Activated CD4-positive, alpha-beta T cell treated with anti-CD3 and anti-CD28 coated beads for 1 hour (primary cell): ENCODE results near the gene ST7.

ENCODE experiments used
- DNase-seq: peaks from one replicate; pipeline ENCODE4 v3.0.0-alpha.2; 2020

The ST7 gene

GRCh38 chr7:117069379-117069778 lies 116.1 kb downstream of the ST7 start:
- no peak for DNase-seq

DNA sequence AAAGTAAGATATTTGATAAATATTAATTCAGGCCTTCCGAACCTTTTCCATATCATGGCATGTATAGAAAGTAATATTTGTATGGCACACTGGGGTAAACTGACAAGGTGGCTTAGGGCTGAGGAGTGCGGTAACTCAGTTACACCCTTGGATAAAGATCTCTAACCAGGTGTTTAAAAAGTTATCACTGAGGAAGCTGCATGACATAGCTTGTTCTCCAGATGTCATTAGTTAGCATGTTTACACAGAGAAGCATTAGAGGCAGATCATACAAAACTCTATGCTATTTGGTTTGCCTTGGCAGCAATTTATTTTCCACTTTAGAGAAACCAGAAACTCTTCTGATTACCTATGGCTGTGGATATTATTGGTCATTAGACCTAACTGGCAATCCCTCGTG lies 118.2 kb downstream of the ST7 start:
- no peak for DNase-seq

DNA sequence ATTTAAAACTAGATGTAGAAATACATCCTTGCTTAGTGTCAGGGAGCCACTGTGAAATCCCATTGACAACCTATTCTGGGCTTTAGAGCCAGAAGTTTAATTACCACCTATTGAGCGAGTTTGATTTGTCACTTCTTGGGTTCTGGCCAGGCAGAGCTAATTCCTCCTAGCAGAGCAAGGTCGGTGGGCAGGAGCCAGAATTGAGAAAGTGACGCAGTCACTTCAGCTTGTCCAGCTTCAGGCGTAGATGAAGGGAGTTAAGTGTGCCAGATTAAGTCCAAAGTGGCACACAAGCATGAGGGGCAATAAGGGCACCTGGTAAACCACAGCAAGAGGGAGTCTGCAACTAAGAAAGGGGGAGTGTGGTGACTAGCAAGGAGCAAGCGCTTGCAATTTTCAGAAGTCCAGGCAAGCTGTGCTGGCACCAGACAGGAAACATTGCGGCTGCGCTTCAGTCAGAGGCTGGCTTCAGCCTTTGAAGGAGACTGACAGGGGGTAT lies 119.4 kb downstream of the ST7 start:
- DNase-seq: no peak

- no peak for DNase-seq
These were observed 121.1 kb downstream of the ST7 start for GRCh38 chr7:117074378-117074777.

DNA sequence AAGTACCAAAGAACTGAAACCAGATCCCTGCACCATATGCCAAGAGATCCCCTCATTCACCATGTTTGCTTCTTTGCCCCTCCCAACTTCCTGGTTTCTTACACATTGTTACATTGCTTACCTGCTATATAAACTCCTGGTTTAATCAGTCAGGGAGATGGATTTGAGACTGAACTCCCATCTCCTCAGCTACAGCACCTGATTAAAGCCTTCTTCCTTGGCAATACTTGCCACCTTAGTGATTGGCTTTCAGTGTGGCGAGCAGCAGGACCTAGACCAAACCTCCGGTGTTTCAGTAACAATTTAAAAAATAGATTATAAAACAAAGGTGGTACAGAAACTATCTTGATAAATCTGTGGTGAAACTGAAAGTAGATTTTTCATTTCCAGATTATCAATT lies 122.6 kb downstream of the ST7 start:
- DNase-seq: no peak

DNA sequence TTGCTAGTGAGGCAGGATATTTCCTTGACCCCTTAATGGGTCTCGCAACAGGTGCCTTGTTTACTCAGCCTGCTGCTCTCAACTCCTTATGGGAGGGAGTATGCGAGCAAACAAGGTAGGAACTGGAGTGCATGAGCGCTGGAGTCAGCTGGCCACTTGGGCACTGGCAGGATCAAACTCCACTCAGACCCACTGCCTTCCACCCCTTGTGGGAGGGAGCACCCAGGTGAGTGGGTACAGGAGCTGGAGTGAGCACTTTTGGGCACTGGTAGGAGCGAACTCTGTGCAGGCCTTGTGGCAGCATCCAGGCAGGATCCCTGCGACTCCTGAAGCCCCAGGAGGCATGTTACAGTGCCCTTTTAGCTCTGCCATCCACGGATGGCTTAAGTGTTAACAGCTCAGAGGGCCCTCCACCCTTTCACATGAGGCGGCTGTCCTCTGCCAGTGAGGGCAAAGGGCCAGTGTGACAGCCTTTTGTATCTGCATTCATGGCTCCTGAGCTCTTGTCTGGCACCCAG lies 123.2 kb downstream of the ST7 start:
- no peak for DNase-seq

DNA sequence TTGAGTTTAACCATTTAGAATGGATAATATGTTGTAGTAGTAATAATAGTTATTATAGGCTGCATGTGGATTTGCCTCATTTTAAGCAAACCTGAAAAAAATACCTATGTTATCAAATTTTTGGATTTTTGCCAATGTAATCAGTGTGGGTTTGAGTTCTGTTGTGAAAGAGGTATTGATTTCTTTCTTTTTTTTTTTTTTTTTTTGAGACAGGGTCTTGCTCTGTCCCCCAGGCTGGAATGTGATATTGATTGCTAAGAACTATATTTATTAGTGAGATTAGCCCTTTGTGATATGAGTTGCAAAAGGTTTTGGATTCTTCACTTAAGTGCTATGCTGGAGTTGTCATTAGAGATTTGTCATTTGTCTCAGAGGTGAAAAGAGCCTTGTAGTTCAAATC lies 124.4 kb downstream of the ST7 start:
- DNase-seq: no peak

DNA sequence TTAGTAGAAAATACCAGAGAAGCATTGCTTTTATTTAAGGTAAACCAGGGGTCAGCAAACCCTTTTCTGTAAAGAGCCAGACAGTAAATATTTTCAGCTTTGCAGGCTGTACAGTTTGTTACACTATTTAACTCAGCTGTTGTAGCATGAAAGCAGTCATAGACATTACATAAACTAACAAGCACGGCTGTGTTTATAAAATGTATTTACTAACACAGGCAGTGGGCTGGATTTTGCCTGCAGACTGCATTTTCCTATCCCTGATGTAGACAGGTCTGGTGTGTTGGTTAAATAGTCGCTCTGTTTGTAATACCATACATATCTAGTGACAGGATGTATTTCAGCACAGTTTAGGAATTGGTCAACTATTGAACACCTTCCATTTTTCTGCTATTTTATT lies 129.3 kb downstream of the ST7 start:
- DNase-seq: no peak

- no peak for DNase-seq
These were observed 130.3 kb downstream of the ST7 start for GRCh38 chr7:117083648-117084047.

DNA sequence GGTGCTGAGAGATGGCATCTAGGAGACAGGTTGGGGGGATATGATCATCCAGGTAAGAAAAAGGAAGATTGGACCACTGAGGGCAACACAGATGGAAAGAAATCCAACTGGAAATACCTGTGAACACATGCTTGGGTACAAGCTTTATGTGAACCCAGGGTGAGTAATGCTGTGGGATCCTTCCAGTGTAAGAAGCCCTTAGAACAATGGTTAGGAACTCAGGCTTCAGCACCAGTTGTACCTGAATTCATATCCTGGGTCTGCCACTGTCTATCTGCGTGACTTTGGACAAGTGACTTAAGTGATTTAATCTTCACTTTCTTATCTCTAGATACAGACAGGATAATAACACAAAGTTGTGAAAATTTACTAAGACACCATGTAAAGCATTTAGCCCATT lies 131.0 kb downstream of the ST7 start:
- DNase-seq: no peak

GRCh38 chr7:117085275-117085674 lies 132.0 kb downstream of the ST7 start:
- no peak for DNase-seq

- no peak for DNase-seq
These were observed 132.6 kb downstream of the ST7 start for GRCh38 chr7:117085769-117086463.

DNA sequence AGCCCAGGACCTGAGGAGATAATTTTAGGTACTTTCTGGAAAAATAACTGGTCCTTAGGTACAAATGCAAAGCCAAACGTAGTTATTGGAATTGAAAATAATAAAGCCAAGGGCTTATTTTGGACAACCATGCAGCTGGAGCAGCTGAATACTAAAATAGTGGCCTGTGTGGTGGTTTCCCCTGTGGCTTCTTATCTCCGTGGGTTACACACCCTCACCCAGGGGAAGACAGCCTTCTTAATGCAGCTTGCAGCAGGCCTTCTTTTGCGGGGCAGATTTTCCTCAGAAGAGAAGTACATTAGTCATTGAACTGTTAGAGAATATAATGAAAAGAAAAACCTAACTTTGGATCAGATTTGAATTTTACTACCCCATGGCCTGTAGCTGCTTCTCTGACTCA lies 133.5 kb downstream of the ST7 start:
- DNase-seq: no peak

DNA sequence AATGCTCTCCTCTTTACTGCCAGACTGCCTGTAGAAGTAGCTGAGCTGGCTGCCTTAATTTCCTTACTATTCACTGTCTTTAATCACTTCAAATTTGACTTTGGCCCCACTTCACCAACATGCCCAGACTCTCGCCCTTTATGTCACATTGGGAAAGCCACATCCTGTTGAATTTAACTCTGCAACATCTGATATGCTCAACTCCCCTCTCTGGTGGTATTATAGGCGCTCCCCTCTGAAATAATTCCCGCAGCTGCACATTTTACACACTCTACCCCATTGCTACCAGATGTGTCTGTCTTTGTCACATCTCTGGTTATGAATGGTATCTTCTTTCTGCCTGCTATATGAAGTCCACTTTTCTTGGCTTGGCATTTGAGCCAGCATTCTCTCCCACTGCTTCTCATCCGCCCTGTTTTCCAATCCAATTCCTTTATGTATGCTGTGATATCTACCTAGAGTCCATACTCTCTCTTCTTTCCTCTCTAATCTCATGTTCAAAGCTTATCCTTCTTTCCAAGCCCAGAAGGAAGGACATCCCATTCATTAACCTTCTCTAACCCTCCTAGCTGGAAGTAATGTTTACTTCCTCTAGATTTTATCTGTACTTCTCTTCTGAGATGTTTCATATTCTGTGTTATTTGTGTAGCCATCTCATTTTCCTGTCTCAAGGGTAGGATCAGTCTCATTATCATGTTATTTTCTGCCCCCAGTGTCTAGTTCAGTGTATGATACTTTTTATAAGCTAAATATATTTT lies 134.5 kb downstream of the ST7 start:
- no peak for DNase-seq

GRCh38 chr7:117088623-117089194 lies 135.4 kb downstream of the ST7 start:
- DNase-seq: no peak

DNA sequence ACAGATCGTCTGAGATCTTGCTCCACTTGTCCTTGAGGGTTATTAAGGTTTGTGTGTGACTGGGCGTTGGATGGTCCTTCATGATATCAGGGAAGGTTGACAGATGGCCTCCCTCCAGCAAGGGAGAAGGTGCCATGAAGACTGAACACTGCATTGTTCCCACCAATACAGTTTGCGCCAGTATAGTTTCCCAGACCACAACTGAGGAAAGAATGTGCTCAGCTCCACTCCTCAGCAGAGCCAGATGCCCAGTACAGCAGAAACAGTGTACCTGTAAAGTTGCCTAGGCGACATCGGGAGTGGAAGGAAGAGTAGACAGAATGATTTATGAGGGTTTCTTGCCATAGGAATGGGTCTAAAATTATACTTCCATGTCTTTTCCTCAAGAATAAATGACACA lies 137.5 kb downstream of the ST7 start:
- no peak for DNase-seq

GRCh38 chr7:117091721-117092120 lies 138.4 kb downstream of the ST7 start:
- no peak for DNase-seq

- DNase-seq: no peak
These were observed 139.5 kb downstream of the ST7 start for GRCh38 chr7:117092785-117093184.

GRCh38 chr7:117094457-117094856 lies 141.2 kb downstream of the ST7 start:
- no peak for DNase-seq

- no peak for DNase-seq
These were observed 141.8 kb downstream of the ST7 start for GRCh38 chr7:117095055-117095454.

- DNase-seq: no peak
These were observed 143.0 kb downstream of the ST7 start for GRCh38 chr7:117096330-117096729.

GRCh38 chr7:117096942-117097341 lies 143.6 kb downstream of the ST7 start:
- no peak for DNase-seq

GRCh38 chr7:117097860-117098259 lies 144.6 kb downstream of the ST7 start:
- DNase-seq: no peak

DNA sequence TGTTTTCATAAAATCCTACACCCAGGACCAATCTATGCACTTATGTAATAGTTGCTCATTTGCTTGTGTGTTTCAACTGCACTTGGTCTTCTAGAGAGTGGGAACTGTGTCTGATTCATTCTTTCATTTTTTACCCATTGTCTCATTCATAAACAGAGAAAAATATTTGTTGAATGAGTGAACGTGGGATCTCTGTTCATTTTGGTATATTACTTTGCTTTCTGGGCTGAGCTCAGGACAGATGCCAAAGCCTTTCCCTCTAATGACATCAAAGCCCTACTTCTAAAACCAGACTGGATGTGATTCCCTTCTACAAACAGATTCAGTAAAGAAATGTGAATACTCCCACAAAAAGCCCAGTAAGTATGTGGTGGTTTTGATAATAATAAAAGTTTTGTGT lies 145.2 kb downstream of the ST7 start:
- DNase-seq: no peak
